B cell (primary cell): ENCODE measurements around the gene CALHM4. TPM values are rescaled to one million over a fixed set of nuclear protein-coding genes. Genes with fewer than 3 reads are reported as not detected.

Experiments used
- ATAC-seq: fragments of 200-7000 bp; cut with Tn5 transposase; one replicate; pipeline ENCODE4 v1.10.0; 2021; ENCODE audit warnings: low read depth, mild to moderate bottlenecking, moderate number of reproducible peaks, moderate library complexity
- CTCF ChIA-PET: fragments of 350-600 bp; sonication (Branson Sonifier 250); formaldehyde crosslinking; loops from one replicate; lab custom pipeline; 2021; ENCODE audit warnings: antibody characterized with exemption, inconsistent platforms; lab: Charles Lee
- POLR2A ChIA-PET: fragments of 350-600 bp; sonication (Branson Sonifier 250); formaldehyde crosslinking; loops from one replicate; lab custom pipeline; 2021; ENCODE audit warnings: antibody characterized with exemption; lab: Charles Lee
- DNase-seq: peaks from one replicate; pipeline ENCODE4 v3.0.0; 2013
- H2AFZ ChIP-seq: 2 replicates; pipeline ENCODE4 v1.6.1; 2012; ENCODE audit warnings: mild to moderate bottlenecking, low read depth, low read length; ENCODE audit not compliant: insufficient read depth, poor library complexity, severe bottlenecking
- H3K27ac ChIP-seq, 2 donors: 1 replicate in 1 of 2; 2 replicates in 1 of 2; pipeline ENCODE4 v1.5.1; 2012 to 2013; ENCODE audit warnings: low read length in 2 of 2, mild to moderate bottlenecking in 2 of 2, moderate library complexity in 1 of 2
- H3K27me3 ChIP-seq, 4 experiments: fragments of 200-600 bp in 1 of 4; sonication (generic) in 1 of 4; replicated peaks in 1 of 4; 1 replicate in 2 of 4; 2 replicates in 2 of 4; pipeline versions ENCODE4 v1.6.1 to v1.7.0; 2013 to 2016; ENCODE audit warnings: low read length in 3 of 4, mild to moderate bottlenecking in 2 of 4, mixed read lengths in 1 of 4, moderate library complexity in 1 of 4; ENCODE audit not compliant: insufficient read depth in 4 of 4, control insufficient read depth in 3 of 4; ENCODE audit errors: control extremely low read depth in 1 of 4
- H3K36me3 ChIP-seq, 2 experiments: replicated peaks in 1 of 2; 1 replicate in 1 of 2; 2 replicates in 1 of 2; pipeline versions ENCODE4 v1.6.1 to v1.7.1; 2013; ENCODE audit warnings: low read length in 1 of 2; ENCODE audit not compliant: insufficient read depth in 2 of 2, control insufficient read depth in 1 of 2; ENCODE audit errors: control extremely low read depth in 1 of 2, extremely low read depth in 1 of 2
- H3K4me1 ChIP-seq, 2 donors: fragments of 200-600 bp in 1 of 2; sonication (generic) in 1 of 2; 1 replicate in 1 of 2; 2 replicates in 1 of 2; pipeline versions ENCODE4 v1.5.1 to v1.6.1; 2013 to 2017; ENCODE audit warnings: low read length in 2 of 2; ENCODE audit not compliant: control insufficient read depth in 2 of 2, insufficient read depth in 2 of 2
- H3K4me2 ChIP-seq: replicated peaks from 2 replicates; pipeline ENCODE3; 2012; ENCODE audit warnings: mild to moderate bottlenecking, low read depth, low read length; ENCODE audit not compliant: poor library complexity, severe bottlenecking
- H3K4me3 ChIP-seq, 5 experiments: fragments of 200-600 bp in 1 of 5; sonication (generic) in 1 of 5; 1 replicate in 3 of 5; 2 replicates in 2 of 5; pipeline versions ENCODE4 v1.5.1 to v1.7.0; 2011 to 2016; ENCODE audit warnings: low read length in 4 of 5, mild to moderate bottlenecking in 4 of 5, low read depth in 2 of 5, control low read depth in 1 of 5, moderate library complexity in 1 of 5; ENCODE audit not compliant: insufficient read depth in 1 of 5; ENCODE audit errors: control extremely low read depth in 1 of 5, extremely low read depth in 1 of 5
- H3K79me2 ChIP-seq: fragments of 200-600 bp; sonication (generic); one replicate; pipeline ENCODE4 v1.6.0; 2016; ENCODE audit warnings: low read length; ENCODE audit not compliant: control insufficient read depth, insufficient read depth
- H3K9ac ChIP-seq: fragments of 200-600 bp; sonication (generic); 2 replicates; pipeline ENCODE4 v1.6.1; 2017; ENCODE audit warnings: mild to moderate bottlenecking, low read length, moderate library complexity
- H3K9me3 ChIP-seq, 3 donors: one replicate each; pipeline versions ENCODE4 v1.6.1 to v1.7.1; 2013; ENCODE audit warnings: low read length in 2 of 3; ENCODE audit not compliant: control insufficient read depth in 2 of 3, insufficient read depth in 1 of 3; ENCODE audit errors: control extremely low read depth in 1 of 3
- H4K20me1 ChIP-seq: 2 replicates; pipeline ENCODE4 v1.6.0; 2012; ENCODE audit warnings: mild to moderate bottlenecking, low read length; ENCODE audit not compliant: insufficient read depth, control insufficient read depth, poor library complexity, severe bottlenecking
- H3K27ac Mint-ChIP-seq: one replicate; pipeline ENCODE4 v1.8.0; 2021; ENCODE audit warnings: mixed read lengths
- H3K27me3 Mint-ChIP-seq: one replicate; pipeline ENCODE4 v1.8.0; 2021; ENCODE audit warnings: mixed read lengths
- H3K4me1 Mint-ChIP-seq: one replicate; pipeline ENCODE4 v1.8.0; 2021; ENCODE audit warnings: mixed read lengths
- H3K4me3 Mint-ChIP-seq: one replicate; pipeline ENCODE4 v1.8.0; 2021; ENCODE audit warnings: mixed read lengths
- H3K9me3 Mint-ChIP-seq: one replicate; pipeline ENCODE4 v1.8.0; 2022; ENCODE audit warnings: mixed read lengths; ENCODE audit not compliant: insufficient read depth
- CTCF ChIP-seq: fragments of 200-600 bp; IDR thresholded peaks from one replicate; pipeline ENCODE4 v1.8.0; 2022; ENCODE audit warnings: antibody characterized with exemption, mild to moderate bottlenecking
- EZH2 ChIP-seq: IDR thresholded peaks from 2 replicates; pipeline ENCODE4 v1.6.1; 2012; ENCODE audit warnings: borderline replicate concordance, low read depth, mild to moderate bottlenecking, moderate library complexity, low read length; ENCODE audit not compliant: insufficient read depth, poor library complexity, severe bottlenecking
- WGBS: methylation state at CpG from one replicate; pipeline ENCODE4 v1.1.5; 2013; ENCODE audit warnings: missing lambda C conversion rate; ENCODE audit not compliant: insufficient coverage; 5-methylcytosine and 5-hydroxymethylcytosine counted together
- intact Hi-C: fragments of 100-400 bp; cut with micrococcal nuclease; formaldehyde crosslinking; loops from one replicate; pipeline ENCODE4 v1.10.0; 2022
- polyA plus RNA-seq: library from polyadenylated mRNA; depleted of rRNA; stranded (reverse); fragments of >200 nt; gene quantifications from 2 replicates; pipeline ENCODE4 v1.2.3, GENCODE V29; 2012
- total RNA-seq, 2 donors: library from RNA; stranded (reverse); fragments of 120-200 nt in 1 of 2; gene quantifications; 1 replicate in 1 of 2; 2 replicates in 1 of 2; pipeline versions ENCODE4 v1.2.3 to v1.2.4, GENCODE V29; 2013 to 2022

Gene CALHM4
- total and polyA plus RNA-seq, 2 donors (not counting 1 experiment from before 2014, with no cell fraction given), result not detected

- ChIA-PET POLR2A (no interaction called here), CTCF (interaction anchor here (0.9 to 6.0 kb wide), 39 partner anchors 11 to 506 kb away, joined by 3 to 62 read pairs (median 5); partner anchors contain the start of genes RWDD1, TRAPPC3L, TSPYL1 and TSPYL4)
- peaks cover 31% of the 10 kb centered on the region for H3K27me3 Mint-ChIP-seq
- DNase-seq, result peak; percentile 78
- TF ChIP-seq EZH2 (no peak), CTCF (peak; percentile 98)
- Histone ChIP-seq H3K4me2 (no peak overlapping the region), H3K9ac (no peak overlapping the region), H3K27ac (no peak overlapping the region), H3K4me1 (peaks cover 5 to 7% of the 10 kb centered on the region in 2 donors), H4K20me1 (no peaks in the 10 kb centered on the region), H3K4me3 (no peak overlapping the region), H3K36me3 (no peaks in the 10 kb centered on the region), H2AFZ (no peak overlapping the region), H3K27me3 (peaks cover 0 to 14% (median 9%) of the 10 kb centered on the region in 4 experiments), H3K9me3 (no peaks in the 10 kb centered on the region), H3K79me2 (no peaks in the 10 kb centered on the region)
- intact Hi-C loops, result loop anchor here (1.0 to 10.0 kb wide), 4 partner anchors 29 to 547 kb away; no protein-coding TSS in a partner anchor
- no peaks in the 10 kb centered on the region for H3K9me3 Mint-ChIP-seq
- H3K4me3 Mint-ChIP-seq, result no peak overlapping the region
- 74% methylated on average over 6 of the region's 9 CpGs for WGBS
- peak; percentile 82 for ATAC-seq
- H3K27ac Mint-ChIP-seq, result no peak overlapping the region
- H3K4me1 Mint-ChIP-seq, result peaks cover 4% of the 10 kb centered on the region
Measured at GRCh38 chr6:116561377-116562018, 7.9 kb downstream of the CALHM4 start.

GRCh38 chr6:116562019-116562403 lies 8.5 kb downstream of the CALHM4 start:
- H3K4me3 Mint-ChIP-seq, result no peak overlapping the region
- DNase-seq, result no peak
- Histone ChIP-seq H3K9ac (no peak overlapping the region), H4K20me1 (no peaks in the 10 kb centered on the region), H3K27me3 (peaks cover 0 to 14% (median 9%) of the 10 kb centered on the region in 4 experiments), H2AFZ (no peak overlapping the region), H3K4me3 (no peak overlapping the region), H3K4me2 (no peak overlapping the region), H3K36me3 (no peaks in the 10 kb centered on the region), H3K4me1 (peaks cover 5 to 7% of the 10 kb centered on the region in 2 donors), H3K9me3 (no peaks in the 10 kb centered on the region), H3K79me2 (no peaks in the 10 kb centered on the region), H3K27ac (no peak overlapping the region)
- intact Hi-C loops, result loop anchor here (10.0 kb wide), 1 partner anchor 547 kb away; no protein-coding TSS in a partner anchor
- WGBS, result 100% methylated on average over 2 of the region's 4 CpGs
- TF ChIP-seq EZH2 (no peak), CTCF (no peak)
- no peaks in the 10 kb centered on the region for H3K9me3 Mint-ChIP-seq
- ATAC-seq, result no peak
- peaks cover 4% of the 10 kb centered on the region for H3K4me1 Mint-ChIP-seq
- ChIA-PET CTCF (interaction anchor here (0.8 to 6.0 kb wide), 10 partner anchors 10 to 344 kb away, joined by 3 to 62 read pairs (median 14); partner anchors contain the start of gene RWDD1), POLR2A (no interaction called here)
- H3K27ac Mint-ChIP-seq, result no peak overlapping the region
- peaks cover 31% of the 10 kb centered on the region for H3K27me3 Mint-ChIP-seq
